Liver (tissue), 9 donors: ENCODE results near the gene BLM. TPM values are rescaled to one million over a fixed set of nuclear protein-coding genes. Genes with fewer than 3 reads are reported as not detected.
A peak's percentile ranks its signal among the peaks of the same experiment; 100 is the strongest.

Experiments
- DNase-seq: peaks from one replicate; pipeline ENCODE4 v3.0.0-alpha.2; 2017; ENCODE audit warnings: low spot score
- H3K27ac ChIP-seq, 2 donors: one replicate each; pipeline ENCODE4 v1.7.0; 2013; ENCODE audit warnings: inconsistent platforms in 2 of 2, low read length in 2 of 2, control low read depth in 1 of 2, low read depth in 1 of 2, mild to moderate bottlenecking in 1 of 2
- H3K27me3 ChIP-seq, 4 donors: one replicate each; pipeline versions ENCODE4 v1.6.1 to v1.7.0; 2013; ENCODE audit warnings: low read length in 3 of 4, inconsistent platforms in 1 of 4, mild to moderate bottlenecking in 1 of 4, moderate library complexity in 1 of 4; ENCODE audit not compliant: control insufficient read depth in 4 of 4, insufficient read depth in 4 of 4
- H3K36me3 ChIP-seq, 4 donors: one replicate each; pipeline versions ENCODE4 v1.6.1 to v1.7.0; 2013; ENCODE audit warnings: low read length in 3 of 4, mild to moderate bottlenecking in 3 of 4, low read depth in 1 of 4, moderate library complexity in 1 of 4; ENCODE audit not compliant: control insufficient read depth in 4 of 4, insufficient read depth in 3 of 4
- H3K4me1 ChIP-seq, 4 donors: one replicate each; pipeline versions ENCODE4 v1.6.1 to v1.7.0; 2013; ENCODE audit warnings: low read length in 3 of 4, mild to moderate bottlenecking in 3 of 4, moderate library complexity in 1 of 4; ENCODE audit not compliant: control insufficient read depth in 4 of 4, insufficient read depth in 4 of 4
- H3K4me3 ChIP-seq, 3 donors: one replicate each; pipeline versions ENCODE4 v1.6.1 to v1.7.0; 2013; ENCODE audit warnings: low read length in 3 of 3, control low read depth in 1 of 3, low read depth in 1 of 3, mild to moderate bottlenecking in 1 of 3
- H3K9ac ChIP-seq, 2 donors: one replicate each; pipeline ENCODE4 v1.7.0; 2013; ENCODE audit warnings: low read length in 2 of 2, mild to moderate bottlenecking in 2 of 2, moderate library complexity in 2 of 2, control low read depth in 1 of 2, low read depth in 1 of 2
- H3K9me3 ChIP-seq, 4 donors: one replicate each; pipeline versions ENCODE4 v1.6.1 to v1.7.0; 2013; ENCODE audit warnings: low read length in 3 of 4; ENCODE audit not compliant: control insufficient read depth in 4 of 4
- EGR1 ChIP-seq, 2 donors: IDR thresholded peaks; 2 replicates each; pipeline ENCODE4 v1.6.1; 2016 to 2018; ENCODE audit warnings: antibody characterized with exemption in 2 of 2, low read depth in 2 of 2
- FOXA1 ChIP-seq: IDR thresholded peaks from 2 replicates; pipeline ENCODE4 v1.6.1; 2016; ENCODE audit warnings: antibody characterized with exemption
- FOXA2 ChIP-seq: IDR thresholded peaks from 2 replicates; pipeline ENCODE4 v1.6.1; 2016; ENCODE audit warnings: antibody characterized with exemption
- GABPA ChIP-seq, 2 donors: IDR thresholded peaks in 1 of 2; conservative IDR thresholded peaks in 1 of 2; 2 replicates each; pipeline ENCODE4 v1.6.1; 2016; ENCODE audit warnings: antibody characterized with exemption in 2 of 2, mild to moderate bottlenecking in 1 of 2, moderate library complexity in 1 of 2
- HNF4A ChIP-seq, 2 donors: conservative IDR thresholded peaks; 2 replicates each; pipeline ENCODE4 v1.6.1; 2016; ENCODE audit warnings: antibody characterized with exemption in 2 of 2, mild to moderate bottlenecking in 2 of 2
- HNF4G ChIP-seq: IDR thresholded peaks from 2 replicates; pipeline ENCODE4 v1.6.1; 2016; ENCODE audit warnings: antibody characterized with exemption
- JUND ChIP-seq, 2 donors: IDR thresholded peaks; 2 replicates each; pipeline ENCODE4 v1.6.1; 2016; ENCODE audit warnings: antibody characterized with exemption in 2 of 2
- MAX ChIP-seq: IDR thresholded peaks from 2 replicates; pipeline ENCODE4 v1.6.1; 2016; ENCODE audit warnings: antibody characterized with exemption
- NR2F2 ChIP-seq: IDR thresholded peaks from 2 replicates; pipeline ENCODE4 v1.6.1; 2016; ENCODE audit warnings: antibody characterized with exemption
- RAD21 ChIP-seq, 2 donors: IDR thresholded peaks; 2 replicates each; pipeline ENCODE4 v1.6.1; 2016; ENCODE audit warnings: antibody characterized with exemption in 2 of 2, mild to moderate bottlenecking in 2 of 2
- REST ChIP-seq: IDR thresholded peaks from 2 replicates; pipeline ENCODE4 v1.6.1; 2016; ENCODE audit warnings: antibody characterized with exemption, mild to moderate bottlenecking
- RXRA ChIP-seq, 2 donors: IDR thresholded peaks; 2 replicates each; pipeline ENCODE4 v1.6.1; 2017 to 2018; ENCODE audit warnings: antibody characterized with exemption in 2 of 2, mild to moderate bottlenecking in 1 of 2
- TAF1 ChIP-seq: conservative IDR thresholded peaks from 2 replicates; pipeline ENCODE4 v1.6.1; 2016; ENCODE audit warnings: antibody characterized with exemption, mild to moderate bottlenecking
- ZBTB33 ChIP-seq: IDR thresholded peaks from 2 replicates; pipeline ENCODE4 v1.6.1; 2016; ENCODE audit warnings: antibody characterized with exemption
- WGBS: extraction: QIAGEN DNeasy Blood & Tissue Kit; methylation state at CpG from one replicate; pipeline ENCODE4 v1.1.7; 2013; 5-methylcytosine and 5-hydroxymethylcytosine counted together
- polyA plus RNA-seq, 2 donors: library from polyadenylated mRNA; stranded (reverse) in 1 of 2; unstranded in 1 of 2; fragments of 200-250 nt in 1 of 2; fragments of >200 nt in 1 of 2; fragmentation: Nextera tagmentation in 1 of 2; extraction: Ambion mirVana in 1 of 2; gene quantifications; one replicate each; pipeline versions ENCODE4 v1.2.1 to v1.2.3, GENCODE V29; 2013 to 2015
- total RNA-seq, 2 donors: library from RNA; depleted of rRNA; stranded (reverse); fragments of >200 nt; gene quantifications; one replicate each; pipeline ENCODE4 v1.2.3, GENCODE V29; 2014
- donor health status: healthy.
- donor health status: healthy.
- donor health status: healthy.
- donor health status: healthy.
- donor health status: healthy.

The BLM gene
- total and polyA plus RNA-seq, 4 donors = 0.33 to 15.1 (median 0.41) TPM

GRCh38 chr15:90694987-90695386 lies 22.2 kb upstream of the BLM start:
- DNase-seq = no peak
- H3K4me3 ChIP-seq = no peak overlapping the region
- no peaks in the 10 kb centered on the region for H3K4me1 ChIP-seq
- H3K27me3 ChIP-seq = no peaks in the 10 kb centered on the region
- TF ChIP-seq TAF1 = no peak
- peak; percentile 67 to 70 for TF ChIP-seq HNF4A (conservative IDR thresholded peaks at IDR 0.05)
- TF ChIP-seq RAD21 (IDR thresholded peaks at IDR 0.05) = no peak
- no peaks in the 10 kb centered on the region for H3K36me3 ChIP-seq
- no peaks in the 10 kb centered on the region for H3K9me3 ChIP-seq
- H3K27ac ChIP-seq = no peak overlapping the region
- H3K9ac ChIP-seq = no peak overlapping the region

GRCh38 chr15:90697175-90697574 lies 20.0 kb upstream of the BLM start:
- H3K4me1 ChIP-seq = no peaks in the 10 kb centered on the region
- TF ChIP-seq NR2F2 (no peak), HNF4G (no peak), GABPA (IDR thresholded peaks at IDR 0.05 in 1 of 2, conservative IDR thresholded peaks at IDR 0.05 in 1 of 2) (no peak), RAD21 (IDR thresholded peaks at IDR 0.05) (no peak), REST (no peak), HNF4A (conservative IDR thresholded peaks at IDR 0.05) (no peak), JUND (IDR thresholded peaks at IDR 0.05) (no peak), ZBTB33 (no peak), MAX (no peak), FOXA1 (no peak), RXRA (IDR thresholded peaks at IDR 0.05) (no peak)
- DNase-seq = no peak
- H3K9ac ChIP-seq = no peak overlapping the region
- 95% methylated on average over 1 of the region's 1 CpG for WGBS
- no peak overlapping the region for H3K27ac ChIP-seq
- H3K27me3 ChIP-seq = no peaks in the 10 kb centered on the region
- H3K9me3 ChIP-seq = no peaks in the 10 kb centered on the region
- no peak overlapping the region for H3K4me3 ChIP-seq
- no peaks in the 10 kb centered on the region for H3K36me3 ChIP-seq

- WGBS = 95% methylated on average over 3 of the region's 3 CpGs
- TF ChIP-seq NR2F2 = no peak
- TF ChIP-seq FOXA2 = no peak
- TF ChIP-seq EGR1 (IDR thresholded peaks at IDR 0.05; ENCODE audit: low read depth in 2 of 2) = no peak
- TF ChIP-seq JUND (IDR thresholded peaks at IDR 0.05) = no peak
- TF ChIP-seq RXRA (IDR thresholded peaks at IDR 0.05) = no peak
- Histone ChIP-seq H3K4me1 (no peaks in the 10 kb centered on the region), H3K27me3 (no peaks in the 10 kb centered on the region), H3K9ac (no peak overlapping the region), H3K4me3 (no peak overlapping the region), H3K36me3 (no peaks in the 10 kb centered on the region), H3K9me3 (no peaks in the 10 kb centered on the region), H3K27ac (no peak overlapping the region)
- DNase-seq = no peak
Observed at GRCh38 chr15:90698629-90699028, 18.5 kb upstream of the BLM start.
